Measurements from ENCODE around the gene C1orf210. TPM values are rescaled to one million over a fixed set of nuclear protein-coding genes. Genes with fewer than 3 reads are reported as not detected.
A peak's percentile ranks its signal among the peaks of the same experiment; 100 is the strongest.

Gene C1orf210
- total and polyA plus RNA-seq, 10 donors: not detected

- H3K27ac ChIP-seq: peak overlapping the region in 6 of 8 donors; percentile 35 to 61 (median 58)
- H3K9me3 ChIP-seq: no peaks in the 10 kb centered on the region
- H3K4me3 ChIP-seq: no peak overlapping the region
- 30 to 50% (median 39%) methylated on average over 3 of the region's 3 CpGs for WGBS, 5 donors
- no peak for DNase-seq
- peaks cover 12 to 29% (median 23%) of the 10 kb centered on the region in 6 donors for H3K4me1 ChIP-seq
- intact Hi-C loops (cut with DNase I; ENCODE audit: low total_unique reads): no loop called here
- H3K36me3 ChIP-seq: no peaks in the 10 kb centered on the region
- TF ChIP-seq CTCF (IDR thresholded peaks at IDR 0.05 in 8 of 11, conservative IDR thresholded peaks at IDR 0.05 in 3 of 11) (no peak), POLR2AphosphoS5 (IDR thresholded peaks at IDR 0.05) (no peak), POLR2A (IDR thresholded peaks at IDR 0.05) (no peak)
- H3K27me3 ChIP-seq (replicated peaks in 1 of 7): peaks cover 0 to 7% (median 0%) of the 10 kb centered on the region in 7 donors
Observed at GRCh38 chr1:43239484-43239883, 45.9 kb downstream of the C1orf210 start.

GRCh38 chr1:43238991-43239469, 46.4 kb downstream of the C1orf210 start:
- Histone ChIP-seq H3K27ac (peak overlapping the region in 6 of 8 donors; percentile 35 to 61 (median 58)), H3K36me3 (no peaks in the 10 kb centered on the region), H3K4me3 (no peak overlapping the region), H3K27me3 (replicated peaks in 1 of 7) (peaks cover 0 to 7% (median 0%) of the 10 kb centered on the region in 7 donors), H3K4me1 (peaks cover 12 to 29% (median 23%) of the 10 kb centered on the region in 6 donors), H3K9me3 (no peaks in the 10 kb centered on the region)
- intact Hi-C loops (cut with DNase I; ENCODE audit: low total_unique reads): no loop called here
- 68 to 75% (median 69%) methylated on average over 3 of the region's 3 CpGs for WGBS, 5 donors
- no peak for DNase-seq
- TF ChIP-seq POLR2A (IDR thresholded peaks at IDR 0.05) (no peak), POLR2AphosphoS5 (IDR thresholded peaks at IDR 0.05) (peak in 1 of 3 donors; percentile 55)

GRCh38 chr1:43238085-43238484, 47.3 kb downstream of the C1orf210 start:
- peaks cover 12 to 29% (median 23%) of the 10 kb centered on the region in 6 donors for H3K4me1 ChIP-seq
- no peak overlapping the region for H3K27ac ChIP-seq
- H3K9me3 ChIP-seq: no peaks in the 10 kb centered on the region
- intact Hi-C loops (cut with DNase I; ENCODE audit: low total_unique reads): no loop called here
- WGBS, 5 donors: 15 to 26% (median 18%) methylated on average over 5 of the region's 5 CpGs
- no peak for TF ChIP-seq POLR2A (IDR thresholded peaks at IDR 0.05)
- peak in 1 of 3 donors; percentile 36 for TF ChIP-seq POLR2AphosphoS5 (IDR thresholded peaks at IDR 0.05)
- peak; percentile 13 to 77 (median 62) for TF ChIP-seq CTCF (IDR thresholded peaks at IDR 0.05 in 8 of 11, conservative IDR thresholded peaks at IDR 0.05 in 3 of 11)
- no peak for DNase-seq
- peaks cover 0 to 7% (median 0%) of the 10 kb centered on the region in 7 donors for H3K27me3 ChIP-seq (replicated peaks in 1 of 7)
- H3K36me3 ChIP-seq: no peaks in the 10 kb centered on the region
- H3K4me3 ChIP-seq: no peak overlapping the region

GRCh38 chr1:43237121-43237520, 48.3 kb downstream of the C1orf210 start:
- Histone ChIP-seq H3K36me3 (no peaks in the 10 kb centered on the region), H3K27ac (no peak overlapping the region), H3K9me3 (no peaks in the 10 kb centered on the region), H3K27me3 (replicated peaks in 1 of 7) (peaks cover 0 to 3% (median 0%) of the 10 kb centered on the region in 7 donors), H3K4me3 (no peak overlapping the region), H3K4me1 (peaks cover 12 to 29% (median 23%) of the 10 kb centered on the region in 6 donors)
- WGBS, 5 donors: 82 to 90% (median 88%) methylated on average over 1 of the region's 1 CpG
- intact Hi-C loops (cut with DNase I; ENCODE audit: low total_unique reads): no loop called here
- no peak for DNase-seq
- no peak for TF ChIP-seq POLR2AphosphoS5 (IDR thresholded peaks at IDR 0.05)
- TF ChIP-seq POLR2A (IDR thresholded peaks at IDR 0.05): no peak
- TF ChIP-seq CTCF (IDR thresholded peaks at IDR 0.05 in 8 of 11, conservative IDR thresholded peaks at IDR 0.05 in 3 of 11): no peak

All from spleen (tissue), 11 donors.